SK-N-MC (cell line): ENCODE measurements around the gene MISP3.
"Not testable (repeated sequence)": the region's sequence is repeated elsewhere in the genome, so short reads cannot be mapped to it uniquely, and the experiment has no call there.

Experiments used
- DNase-seq: peaks from one replicate; pipeline ENCODE4 v3.0.0-alpha.2; 2011; ENCODE audit warnings: low read depth, low spot score
- H3K27ac ChIP-seq: fragments of 200-600 bp; sonication (generic); 2 replicates; pipeline ENCODE4 v1.5.1; 2016; ENCODE audit warnings: mixed run types
- H3K36me3 ChIP-seq: fragments of 200-600 bp; sonication (generic); 2 replicates; pipeline ENCODE4 v1.6.1; 2017; ENCODE audit warnings: antibody characterized with exemption, low read length, mixed read lengths; ENCODE audit not compliant: insufficient read depth
- H3K4me3 ChIP-seq: fragments of 200-600 bp; sonication (generic); 2 replicates; pipeline ENCODE4 v1.5.1; 2016
- H3K9ac ChIP-seq: fragments of 200-600 bp; sonication (generic); 2 replicates; pipeline ENCODE4 v1.8.0; 2017; ENCODE audit warnings: mixed run types, mixed read lengths; ENCODE audit not compliant: insufficient read length
- H3K9me3 ChIP-seq: fragments of 200-600 bp; sonication (generic); 2 replicates; pipeline ENCODE4 v1.6.1; 2017; ENCODE audit warnings: low read depth, mild to moderate bottlenecking, antibody characterized with exemption, low read length, moderate library complexity, mixed read lengths
- EZH2 ChIP-seq: fragments of 200-600 bp; sonication (generic); IDR thresholded peaks from one replicate; pipeline ENCODE4 v1.6.1; 2017; ENCODE audit warnings: antibody characterized with exemption
- FOXP2 ChIP-seq: optimal IDR thresholded peaks from 2 replicates; pipeline ENCODE3; 2011; ENCODE audit warnings: mild to moderate bottlenecking, moderate library complexity; ENCODE audit not compliant: insufficient read depth; ENCODE audit errors: extremely low read length, control extremely low read depth
- POLR2AphosphoS5 ChIP-seq: IDR thresholded peaks from 2 replicates; pipeline ENCODE4 v1.6.1; 2012; ENCODE audit warnings: mild to moderate bottlenecking, low read depth, low read length, borderline replicate concordance

The MISP3 gene

GRCh38 chr19:14072535-14073260 is at the start of gene MISP3:
Gene MISP3, plus strand, starts transcription at chr19:14072786. Its CDS starts 524 bp downstream, at chr19:14073310.
- Histone ChIP-seq H3K9ac (peak within 1 kb of the TSS; percentile 17), H3K4me3 (peak within 1 kb of the TSS; percentile 83), H3K9me3 (no peaks in the 10 kb centered on the region), H3K36me3 (no peaks in the 10 kb centered on the region), H3K27ac (no peak within 1 kb of the TSS)
- DNase-seq: no peak
- TF ChIP-seq POLR2AphosphoS5 (no peak), EZH2 (no peak), FOXP2 (no peak)

GRCh38 chr19:14023404-14024235 is 49.0 kb upstream of the MISP3 start:
- TF ChIP-seq POLR2AphosphoS5 (no peak), EZH2 (no peak), FOXP2 (no peak)
- no peak for DNase-seq
- Histone ChIP-seq H3K9ac (no peak overlapping the region), H3K27ac (no peak overlapping the region), H3K9me3 (no peaks in the 10 kb centered on the region), H3K36me3 (no peaks in the 10 kb centered on the region), H3K4me3 (no peak overlapping the region)

DNA sequence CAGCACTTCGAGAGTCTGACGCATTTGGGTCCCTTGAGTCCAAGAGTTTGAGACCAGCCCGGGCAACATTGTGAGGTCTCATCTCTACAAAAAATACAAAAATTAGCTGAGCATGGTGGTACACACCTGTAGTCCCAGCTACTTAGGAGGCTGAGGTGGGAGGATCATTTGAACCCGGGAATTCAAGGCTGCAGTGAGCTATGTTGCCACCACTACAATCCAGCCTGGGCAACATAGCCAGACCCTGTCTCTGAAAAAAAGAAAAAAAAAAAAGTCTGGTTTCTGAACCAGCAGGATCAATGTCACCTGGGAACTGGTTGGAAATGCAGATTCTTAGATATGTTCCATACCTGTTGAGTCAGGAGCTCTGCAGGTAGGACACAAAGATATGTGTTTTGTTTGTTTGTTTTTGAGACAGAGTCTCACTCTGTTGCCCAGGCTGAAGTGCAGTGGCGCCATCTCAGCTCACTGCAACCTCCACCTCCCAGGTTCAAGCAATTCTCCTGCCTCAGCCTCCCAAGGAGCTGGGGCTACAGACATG is 45.9 kb upstream of the MISP3 start:
- not testable (repeated sequence) for H3K27ac ChIP-seq

GRCh38 chr19:14027856-14028450 is 44.6 kb upstream of the MISP3 start, which contains the start of gene RLN3:
Gene RLN3, plus strand, starts transcription at chr19:14028148. Its CDS starts 57 bp downstream, at chr19:14028205.
- H3K27ac ChIP-seq: no peak within 1 kb of the TSS
- DNase-seq: no peak
- H3K36me3 ChIP-seq: no peaks in the 10 kb centered on the region
- no peak within 1 kb of the TSS for H3K4me3 ChIP-seq
- H3K9me3 ChIP-seq: no peaks in the 10 kb centered on the region
- TF ChIP-seq POLR2AphosphoS5 (no peak), FOXP2 (no peak), EZH2 (no peak)
- no peak within 1 kb of the TSS for H3K9ac ChIP-seq

More for the DNA sequence above, 45.9 kb upstream of the MISP3 start:
- not testable (repeated sequence) for H3K9me3 ChIP-seq, H3K4me3 ChIP-seq, H3K36me3 ChIP-seq, DNase-seq, H3K9ac ChIP-seq

DNA sequence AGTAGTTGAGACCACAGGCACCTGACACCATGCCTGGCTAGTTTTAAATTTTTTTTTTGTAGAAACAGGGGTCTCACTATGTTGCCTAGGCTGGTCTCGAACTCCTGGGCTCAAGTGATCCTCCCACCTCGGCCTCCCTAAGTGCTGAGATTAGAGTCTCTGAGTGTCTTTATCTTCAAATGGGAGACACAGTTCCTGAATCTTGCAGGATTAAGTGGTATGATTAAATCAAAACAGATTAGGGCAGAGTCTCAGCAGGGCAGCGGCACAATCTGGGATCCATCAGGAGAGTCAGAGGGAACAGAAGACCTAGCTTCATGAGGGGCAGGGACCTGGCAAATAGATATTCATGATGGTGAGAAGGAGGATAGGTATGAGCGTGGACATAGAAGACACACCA is 43.7 kb upstream of the MISP3 start:
- no peak overlapping the region for H3K4me3 ChIP-seq
- H3K9ac ChIP-seq: no peak overlapping the region
- DNase-seq: no peak
- no peaks in the 10 kb centered on the region for H3K9me3 ChIP-seq
- no peak for TF ChIP-seq EZH2
- TF ChIP-seq POLR2AphosphoS5: no peak
- TF ChIP-seq FOXP2: no peak
- no peak overlapping the region for H3K27ac ChIP-seq
- H3K36me3 ChIP-seq: no peaks in the 10 kb centered on the region

DNA sequence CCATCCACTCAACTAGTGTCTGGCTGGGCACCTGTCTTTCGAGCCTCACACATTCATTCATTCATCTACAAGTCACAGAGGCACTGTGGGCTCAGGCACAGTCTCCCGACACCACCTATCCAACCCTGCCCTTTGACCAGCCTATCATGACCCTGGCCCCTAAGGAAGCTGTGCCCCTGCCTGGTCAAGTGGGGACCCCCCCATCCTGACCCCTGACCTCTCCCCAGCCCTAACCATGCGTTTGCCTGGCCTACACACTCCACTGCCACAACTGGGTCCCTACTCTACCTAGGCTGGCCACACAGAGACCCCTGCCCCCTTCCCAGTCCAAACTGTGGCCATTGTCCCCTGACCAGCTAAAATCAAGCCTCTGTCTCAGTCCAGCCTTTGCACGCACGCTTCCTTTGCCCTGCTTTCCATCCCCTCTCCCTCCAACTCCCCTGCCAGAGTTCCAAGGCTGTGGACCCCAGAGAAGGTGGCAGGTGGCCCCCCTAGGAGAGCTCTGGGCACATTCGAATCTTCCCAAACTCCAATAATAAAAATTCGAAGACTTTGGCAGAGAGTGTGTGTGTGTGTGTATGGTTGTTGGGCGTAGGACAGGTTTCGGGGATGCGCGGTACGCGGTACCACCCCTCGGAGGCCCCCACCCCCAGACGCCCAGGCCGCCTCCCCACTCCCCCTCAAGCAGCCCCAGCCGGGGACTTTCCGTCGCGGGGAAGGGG is 41.4 kb upstream of the MISP3 start:
- peak overlapping the region; percentile 68 for H3K9ac ChIP-seq
- no peak overlapping the region for H3K27ac ChIP-seq
- H3K36me3 ChIP-seq: no peaks in the 10 kb centered on the region

GRCh38 chr19:14031719-14032480 is 40.7 kb upstream of the MISP3 start, which contains the start of gene IL27RA:
Gene IL27RA, plus strand, starts transcription at chr19:14031762. Its CDS starts 111 bp downstream, at chr19:14031873.
- H3K27ac ChIP-seq: no peak within 1 kb of the TSS
- DNase-seq: no peak
- H3K4me3 ChIP-seq: peak within 1 kb of the TSS; percentile 85
- no peaks in the 10 kb centered on the region for H3K9me3 ChIP-seq
- no peaks in the 10 kb centered on the region for H3K36me3 ChIP-seq
- TF ChIP-seq FOXP2 (no peak), EZH2 (no peak), POLR2AphosphoS5 (0 out of 2 replicates have a peak, but pooled peaks have one; percentile 39)
- peak within 1 kb of the TSS; percentile 68 for H3K9ac ChIP-seq

More for the DNA sequence above, 41.4 kb upstream of the MISP3 start:
- no peak for DNase-seq
- TF ChIP-seq EZH2 (no peak), FOXP2 (no peak)
- peak overlapping the region; percentile 85 for H3K4me3 ChIP-seq
- no peaks in the 10 kb centered on the region for H3K9me3 ChIP-seq
